ENCODE data around the gene SNAP29. TPM values are rescaled to one million over a fixed set of nuclear protein-coding genes. Genes with fewer than 3 reads are reported as not detected.

The SNAP29 gene
- total RNA-seq (2022; extraction: Qiagen RNA extraction): 13.6 to 19.1 TPM (median 17.6 TPM) in 5 replicates

DNA sequence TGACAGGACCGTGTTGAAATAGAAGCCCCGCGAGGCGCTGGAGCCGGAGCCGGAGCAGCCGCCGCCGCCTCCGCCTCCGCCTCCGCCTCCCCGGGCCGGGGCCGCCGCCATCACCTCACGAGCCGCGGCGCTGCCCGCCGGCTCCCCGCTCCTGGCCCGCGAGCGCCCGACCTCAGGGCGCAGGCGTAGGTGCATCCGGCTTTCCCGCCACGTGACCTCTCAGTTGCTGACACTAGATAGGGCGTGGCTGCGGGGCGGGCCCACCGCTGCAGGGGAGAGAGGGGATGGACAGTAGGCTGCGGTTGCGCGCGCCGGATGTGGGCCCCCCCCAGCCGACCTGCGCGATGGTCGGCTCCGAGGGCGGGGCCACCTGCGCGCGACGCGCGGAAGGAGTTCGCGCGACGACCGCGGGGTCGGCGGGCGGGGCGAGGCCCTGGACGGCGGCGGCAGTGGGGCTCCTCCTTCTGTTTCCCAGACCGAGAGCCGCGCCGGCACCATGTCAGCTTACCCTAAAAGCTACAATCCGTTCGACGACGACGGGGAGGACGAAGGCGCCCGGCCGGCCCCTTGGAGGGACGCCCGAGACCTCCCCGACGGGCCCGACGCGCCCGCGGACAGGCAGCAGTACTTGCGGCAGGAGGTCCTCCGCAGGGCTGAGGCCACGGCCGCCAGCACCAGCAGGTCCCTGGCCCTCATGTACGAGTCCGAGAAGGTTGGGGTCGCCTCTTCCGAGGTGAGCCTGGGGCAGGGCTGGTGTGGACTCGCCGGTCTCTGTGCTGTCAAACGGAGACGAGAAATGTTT lies at the start of gene SNAP29, which contains the start of gene PI4KA:
Gene SNAP29, plus strand, starts transcription at position 393 of the 802 bp plus-strand sequence. Its CDS starts 104 bp downstream, at position 497.
Gene PI4KA, minus strand, starts transcription at position 197 of the 802 bp plus-strand sequence. Its CDS starts 86 bp downstream, at position 111.

DNA sequence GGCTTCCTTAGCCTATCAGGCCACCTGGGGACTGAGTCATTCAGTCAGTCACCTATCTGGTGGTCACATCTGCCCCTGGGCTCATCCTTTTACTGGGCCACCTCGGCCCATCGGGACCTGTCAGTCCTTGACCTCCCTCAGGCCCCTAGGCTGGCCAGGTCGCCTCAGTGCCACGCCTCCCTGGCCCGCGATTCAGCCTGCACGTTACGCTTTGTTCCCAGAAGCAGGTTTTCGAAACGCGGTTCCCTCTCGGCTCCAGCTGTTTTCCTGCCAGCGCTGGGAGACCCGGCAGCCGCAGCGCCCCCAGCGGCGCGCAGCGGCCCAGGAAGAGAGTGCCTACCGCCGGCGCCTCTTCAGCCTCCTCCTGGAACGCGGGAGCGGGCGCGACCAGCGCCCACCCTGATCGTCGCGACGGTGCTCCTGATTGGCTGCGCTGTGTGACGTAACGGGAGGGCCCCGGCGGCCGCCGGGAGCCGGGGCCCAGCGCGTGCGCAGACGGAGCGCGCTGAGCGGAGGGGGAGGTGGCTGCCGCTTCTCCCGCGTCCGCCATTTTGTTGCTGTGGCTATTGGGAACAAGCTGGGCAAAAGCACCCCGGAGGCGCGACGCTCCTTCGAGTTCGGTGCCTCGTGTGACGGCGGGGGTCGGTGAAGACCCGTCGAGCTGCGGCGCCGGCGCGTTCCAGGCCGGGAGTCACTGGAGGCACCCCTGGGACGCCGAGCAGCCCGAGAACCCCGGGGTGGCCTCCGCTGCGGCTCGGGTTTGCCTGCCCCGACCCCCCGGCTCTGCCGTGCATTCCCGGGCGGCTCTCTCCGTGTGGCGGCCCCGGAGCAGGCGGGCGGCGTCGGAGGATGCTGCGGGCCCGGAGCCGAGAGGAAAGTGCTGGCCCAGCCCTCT lies 58.4 kb downstream of the SNAP29 start, which contains the start of gene CRKL:
Gene CRKL, plus strand, starts transcription at position 492 of the 895 bp plus-strand sequence. CDS start 528 bp downstream, outside the sequence.

Other genes with a start within 250 kb of the SNAP29 start
- gene SERPIND1, start 84.9 kb upstream of the SNAP29 start, total RNA-seq (2022; extraction: Qiagen RNA extraction): 0.07 TPM in 1 of 5 replicates, not detected in the others
- gene PI4KA, start 196 bp upstream of the SNAP29 start, total RNA-seq (2022; extraction: Qiagen RNA extraction): 18.9 to 21.8 TPM (median 20.5 TPM) in 5 replicates
- 20.9 to 30.9 TPM (median 22.3 TPM) in 5 replicates for gene CRKL, start 58.4 kb downstream of the SNAP29 start, total RNA-seq (2022; extraction: Qiagen RNA extraction)
- gene AIFM3, start 108.2 kb downstream of the SNAP29 start, total RNA-seq (2022; extraction: Qiagen RNA extraction): 1.6 to 3.8 TPM (median 3.5 TPM) in 5 replicates
- gene LZTR1, start 123.3 kb downstream of the SNAP29 start, total RNA-seq (2022; extraction: Qiagen RNA extraction): 15.6 to 19.9 TPM (median 16.1 TPM) in 5 replicates
- 16.9 to 27.1 TPM (median 22.5 TPM) in 5 replicates for gene THAP7, start 143.1 kb downstream of the SNAP29 start, total RNA-seq (2022; extraction: Qiagen RNA extraction)
- gene P2RX6, start 156.2 kb downstream of the SNAP29 start, total RNA-seq (2022; extraction: Qiagen RNA extraction): 0.56 to 0.97 TPM (median 0.79 TPM) in 5 replicates
- gene SLC7A4, start 173.6 kb downstream of the SNAP29 start, total RNA-seq (2022; extraction: Qiagen RNA extraction): not detected in 5 replicates
- 0.02 to 0.07 TPM (median 0.07 TPM) in 3 of 5 replicates, not detected in the others for gene LRRC74B, start 186.9 kb downstream of the SNAP29 start, total RNA-seq (2022; extraction: Qiagen RNA extraction)